H1 (cell line): ENCODE data around the gene PANK3. TPM values are rescaled to one million over a fixed set of nuclear protein-coding genes. Genes with fewer than 3 reads are reported as not detected.

Experiments used
- CTCF ChIA-PET: fragments of 300-600 bp; sonication (Branson Sonifier 250); formaldehyde crosslinking; loops from one replicate; lab custom pipeline; 2021; ENCODE audit not compliant: partially characterized antibody; lab: Charles Lee
- POLR2A ChIA-PET: fragments of 300-600 bp; sonication (Branson Sonifier 250); formaldehyde crosslinking; loops from one replicate; lab custom pipeline; 2021; ENCODE audit warnings: inconsistent platforms; ENCODE audit not compliant: partially characterized antibody; lab: Charles Lee
- DNase-seq, 2 experiments: peaks; one replicate each; pipeline versions ENCODE4 v3.0.0 to v3.0.0-alpha.2; 2010 to 2022; ENCODE audit warnings: low spot score in 2 of 2, low read depth in 1 of 2, mixed read lengths in 1 of 2
- FAIRE-seq: peaks from 2 replicates; lab custom pipeline; 2011; peaks lifted over from hg19 to GRCh38; lab: Jason Lieb, UNC
- H2AFZ ChIP-seq: 2 replicates; pipeline ENCODE4 v1.8.1; 2012; ENCODE audit warnings: low read length, inconsistent platforms
- H2AK5ac ChIP-seq: 2 replicates; pipeline ENCODE4 v1.6.1; 2013; ENCODE audit warnings: low read depth, low read length
- H2BK120ac ChIP-seq: replicated peaks from 2 replicates; pipeline ENCODE3; 2013; ENCODE audit warnings: low read depth, low read length, inconsistent platforms
- H2BK12ac ChIP-seq: 2 replicates; pipeline ENCODE4 v1.6.1; 2013; ENCODE audit warnings: low read depth, low read length
- H2BK15ac ChIP-seq: 2 replicates; pipeline ENCODE4 v1.6.1; 2013; ENCODE audit warnings: low read length
- H2BK20ac ChIP-seq: 2 replicates; pipeline ENCODE4 v1.6.1; 2013; ENCODE audit warnings: low read length
- H2BK5ac ChIP-seq: 2 replicates; pipeline ENCODE4 v1.6.1; 2013; ENCODE audit warnings: low read depth, low read length
- H3K14ac ChIP-seq: 2 replicates; pipeline ENCODE4 v1.6.1; 2013; ENCODE audit warnings: inconsistent platforms; ENCODE audit not compliant: insufficient read length
- H3K18ac ChIP-seq: 2 replicates; pipeline ENCODE4 v1.6.1; 2013; ENCODE audit warnings: low read length; ENCODE audit errors: extremely low read depth
- H3K23ac ChIP-seq: 2 replicates; pipeline ENCODE4 v1.6.1; 2013; ENCODE audit warnings: inconsistent platforms; ENCODE audit not compliant: insufficient read length
- H3K23me2 ChIP-seq: 2 replicates; pipeline ENCODE4 v1.6.1; 2013; ENCODE audit warnings: low read depth, low read length
- H3K27ac ChIP-seq: 2 replicates; pipeline ENCODE4 v1.6.1; 2011; ENCODE audit warnings: low read depth, low read length, inconsistent platforms
- H3K27me3 ChIP-seq, 4 experiments: replicated peaks in 1 of 4; 1 replicate in 1 of 4; 2 replicates in 3 of 4; pipeline versions ENCODE4 v1.6.1 to v1.8.1; 2011 to 2013; ENCODE audit warnings: low read length in 3 of 4, mild to moderate bottlenecking in 3 of 4, inconsistent platforms in 2 of 4, mixed read lengths in 2 of 4, moderate library complexity in 1 of 4; ENCODE audit not compliant: control insufficient read depth in 3 of 4, insufficient read depth in 3 of 4; ENCODE audit errors: extremely low read depth in 1 of 4
- H3K36me3 ChIP-seq, 4 experiments: 2 replicates each; pipeline versions ENCODE4 v1.6.1 to v1.8.1; 2011 to 2013; ENCODE audit warnings: mild to moderate bottlenecking in 4 of 4, low read length in 3 of 4, moderate library complexity in 2 of 4, control low read depth in 1 of 4, inconsistent platforms in 1 of 4; ENCODE audit not compliant: insufficient read depth in 4 of 4, control insufficient read depth in 2 of 4
- H3K4ac ChIP-seq: replicated peaks from 2 replicates; pipeline ENCODE3; 2013; ENCODE audit warnings: low read length, low read depth, mixed read lengths, inconsistent platforms; ENCODE audit not compliant: insufficient read length
- H3K4me1 ChIP-seq, 4 experiments: replicated peaks in 1 of 4; 1 replicate in 1 of 4; 2 replicates in 3 of 4; pipeline versions ENCODE4 v1.6.1 to v1.8.1; 2011 to 2013; ENCODE audit warnings: low read length in 3 of 4, inconsistent platforms in 2 of 4, mixed read lengths in 1 of 4; ENCODE audit not compliant: insufficient read depth in 4 of 4, control insufficient read depth in 3 of 4
- H3K4me2 ChIP-seq, 2 experiments: 2 replicates each; pipeline versions ENCODE4 v1.6.1 to v1.8.1; 2011 to 2013; ENCODE audit warnings: low read depth in 2 of 2, low read length in 2 of 2, control low read depth in 1 of 2, inconsistent platforms in 1 of 2, mild to moderate bottlenecking in 1 of 2; ENCODE audit not compliant: insufficient read depth in 1 of 2
- H3K4me3 ChIP-seq, 4 experiments: fragments of 200-600, 300-600 bp in 1 of 4; sonication (generic), shearing (Covaris generic), sonication (Bioruptor Twin) in 1 of 4; 2 replicates each; pipeline versions ENCODE4 v1.5.1 to v1.8.1; 2011 to 2016; ENCODE audit warnings: low read length in 4 of 4, low read depth in 3 of 4, control low read depth in 2 of 4, inconsistent platforms in 2 of 4, mild to moderate bottlenecking in 2 of 4, mixed read lengths in 1 of 4, moderate library complexity in 1 of 4; ENCODE audit not compliant: insufficient read depth in 2 of 4; ENCODE audit errors: extremely low read depth in 1 of 4
- H3K56ac ChIP-seq: replicated peaks from 2 replicates; pipeline ENCODE3; 2013; ENCODE audit warnings: low read depth, mild to moderate bottlenecking, mixed read lengths, low read length, inconsistent platforms; ENCODE audit not compliant: insufficient read length
- H3K79me1 ChIP-seq: 2 replicates; pipeline ENCODE4 v1.6.1; 2013; ENCODE audit warnings: low read depth, low read length, control low read depth
- H3K79me2 ChIP-seq, 2 experiments: 2 replicates each; pipeline versions ENCODE4 v1.6.1 to v1.8.1; 2012 to 2013; ENCODE audit warnings: low read length in 2 of 2, mild to moderate bottlenecking in 2 of 2, inconsistent platforms in 1 of 2; ENCODE audit not compliant: insufficient read depth in 2 of 2, control insufficient read depth in 1 of 2
- H3K9ac ChIP-seq, 4 experiments: replicated peaks in 1 of 4; 1 replicate in 1 of 4; 2 replicates in 3 of 4; pipeline versions ENCODE4 v1.6.1 to v1.8.1; 2011 to 2013; ENCODE audit warnings: low read depth in 3 of 4, low read length in 3 of 4, control low read depth in 2 of 4, mild to moderate bottlenecking in 2 of 4, moderate library complexity in 2 of 4, inconsistent platforms in 1 of 4; ENCODE audit errors: extremely low read depth in 1 of 4
- H3K9me3 ChIP-seq, 2 experiments: 2 replicates each; pipeline versions ENCODE4 v1.6.1 to v1.8.1; 2012 to 2013; ENCODE audit warnings: mild to moderate bottlenecking in 2 of 2, moderate library complexity in 2 of 2, control low read depth in 1 of 2, inconsistent platforms in 1 of 2, low read depth in 1 of 2, low read length in 1 of 2, mixed read lengths in 1 of 2; ENCODE audit not compliant: insufficient read depth in 2 of 2
- H4K20me1 ChIP-seq, 2 experiments: replicated peaks in 1 of 2; 2 replicates each; pipeline versions ENCODE3 to v1.8.1; 2011 to 2013; ENCODE audit warnings: inconsistent platforms in 2 of 2, low read length in 2 of 2, mild to moderate bottlenecking in 1 of 2; ENCODE audit not compliant: insufficient read depth in 2 of 2, control insufficient read depth in 1 of 2
- H4K5ac ChIP-seq: 2 replicates; pipeline ENCODE4 v1.6.1; 2013; ENCODE audit warnings: low read length, low read depth, mixed read lengths, inconsistent platforms; ENCODE audit not compliant: insufficient read length
- H4K8ac ChIP-seq: 2 replicates; pipeline ENCODE4 v1.8.0; 2013; ENCODE audit warnings: mild to moderate bottlenecking, moderate library complexity, low read length, inconsistent platforms; ENCODE audit not compliant: insufficient read depth; ENCODE audit errors: extremely low read depth
- H4K91ac ChIP-seq: replicated peaks from 2 replicates; pipeline ENCODE3; 2013; ENCODE audit warnings: low read length, mixed read lengths, inconsistent platforms; ENCODE audit not compliant: insufficient read length
- BRCA1 ChIP-seq: IDR thresholded peaks from 2 replicates; pipeline ENCODE4 v1.6.1; 2012; ENCODE audit warnings: low read depth, low read length, improper control_type of control experiment
- CBX5 ChIP-seq: fragments of 300-800, 300-1000 bp; sonication (generic); IDR thresholded peaks from 2 replicates; pipeline ENCODE4 v1.7.1; 2016; ENCODE audit warnings: antibody characterized with exemption, low read length, low read depth
- CBX8 ChIP-seq: fragments of 300-800, 300-1000 bp; sonication (generic); IDR thresholded peaks from 2 replicates; pipeline ENCODE4 v1.7.1; 2016; ENCODE audit warnings: low read depth, low read length, borderline replicate concordance
- E2F6 ChIP-seq: IDR thresholded peaks from 2 replicates; pipeline ENCODE4 v1.6.1; 2012; ENCODE audit warnings: inconsistent platforms
- EGR1 ChIP-seq: IDR thresholded peaks from 2 replicates; pipeline ENCODE4 v1.6.1; 2011; ENCODE audit warnings: low read depth, low read length, borderline replicate concordance
- EZH2 ChIP-seq: fragments of 200-600 bp; sonication (generic); IDR thresholded peaks from 2 replicates; pipeline ENCODE4 v1.7.1; 2012; ENCODE audit warnings: low read depth, mild to moderate bottlenecking, moderate library complexity, low read length, inconsistent platforms; ENCODE audit not compliant: severe bottlenecking
- FOSL1 ChIP-seq: IDR thresholded peaks from 2 replicates; pipeline ENCODE4 v1.6.1; 2011; ENCODE audit warnings: mild to moderate bottlenecking, low read depth, low read length, moderate library complexity; ENCODE audit not compliant: insufficient read depth
- JUND ChIP-seq: IDR thresholded peaks from 2 replicates; pipeline ENCODE4 v1.6.1; 2011; ENCODE audit warnings: mild to moderate bottlenecking, improper control_type of control experiment, low read length
- MAFK ChIP-seq: IDR thresholded peaks from 2 replicates; pipeline ENCODE4 v1.6.1; 2012; ENCODE audit warnings: low read depth, mild to moderate bottlenecking, improper control_type of control experiment, low read length
- POU5F1 ChIP-seq: IDR thresholded peaks from 2 replicates; pipeline ENCODE4 v1.6.1; 2011; ENCODE audit warnings: low read depth, mild to moderate bottlenecking, low read length, moderate library complexity
- SAP30 ChIP-seq: fragments of 300-600 bp; sonication (generic); IDR thresholded peaks from 2 replicates; pipeline ENCODE4 v1.7.1; 2012; ENCODE audit warnings: low read length, moderate library complexity, mild to moderate bottlenecking, inconsistent platforms; ENCODE audit not compliant: insufficient read depth, insufficient replicate concordance
- SP1 ChIP-seq: IDR thresholded peaks from 2 replicates; pipeline ENCODE4 v1.6.1; 2011; ENCODE audit warnings: low read depth, low read length
- TAF1 ChIP-seq: IDR thresholded peaks from 2 replicates; pipeline ENCODE4 v1.6.1; 2011; ENCODE audit warnings: mild to moderate bottlenecking, low read depth, low read length
- TBP ChIP-seq: IDR thresholded peaks from 2 replicates; pipeline ENCODE4 v1.6.1; 2011; ENCODE audit warnings: low read depth, low read length, improper control_type of control experiment
- WGBS, 2 experiments: shearing (Covaris generic) in 1 of 2; methylation state at CpG; one replicate each; pipeline versions ENCODE4 v1.1.6 to v1.1.7; 2013 to 2015; ENCODE audit warnings: low lambda C conversion rate in 2 of 2, mixed read lengths in 2 of 2, inconsistent platforms in 1 of 2, low coverage in 1 of 2, missing lambda C conversion rate in 1 of 2; ENCODE audit not compliant: insufficient replicate concordance in 2 of 2, insufficient coverage in 1 of 2, insufficient read length in 1 of 2; ENCODE audit errors: extremely low coverage in 1 of 2, missing lambda C conversion rate in 1 of 2; 5-methylcytosine and 5-hydroxymethylcytosine counted together
- polyA plus RNA-seq, 7 experiments: library from polyadenylated mRNA; depleted of rRNA in 3 of 7; stranded (reverse) in 5 of 7; unstranded in 2 of 7; fragments of >200 nt in 5 of 7; fragments of 200-250 nt in 2 of 7; gene quantifications; 1 replicate in 5 of 7; 2 replicates in 1 of 7; 4 replicates in 1 of 7; pipeline versions ENCODE4 v1.2.1 to v1.2.3, GENCODE V29; 2011 to 2013; ENCODE audit warnings: missing spikeins in 2 of 7, mixed read lengths in 2 of 7
- total RNA-seq: library from RNA; stranded (reverse); fragmentation: NEBNext Ultra II Directional; extraction: Animal tissue kit (Norgen Biotek cat#: 25700); gene quantifications from 2 replicates; pipeline ENCODE4 v1.2.1, GENCODE V29; 2021

PANK3 gene
- total and polyA plus RNA-seq, 2 of the 8 experiments (the other 6 are each of a cell fraction or from before 2014, with no cell fraction given): 8.6 to 101 TPM

- no peak overlapping the region for H3K56ac ChIP-seq
- no peak overlapping the region for H3K27ac ChIP-seq
- H3K23ac ChIP-seq: no peak overlapping the region
- ChIA-PET POLR2A (interaction anchor here (3.5 kb wide), 1 partner anchor 15 kb away, joined by 19 read pairs; no protein-coding TSS in a partner anchor), CTCF (interaction anchor here (1.4 kb wide), 1 partner anchor 261 kb away, joined by 4 read pairs; no protein-coding TSS in a partner anchor)
- H3K4me2 ChIP-seq: no peak overlapping the region
- H2BK15ac ChIP-seq: no peak overlapping the region
- no peak overlapping the region for H2BK5ac ChIP-seq
- no peak overlapping the region for H3K18ac ChIP-seq
- WGBS, 2 experiments: 72% methylated on average over 5 of the region's 5 CpGs; no CpG with 5 or more reads in 1 of the 2 experiments
- DNase-seq (no peak), FAIRE-seq (no peak)
- no peak overlapping the region for H2BK20ac ChIP-seq
- peaks cover 0 to 3% (median 0%) of the 10 kb centered on the region in 4 experiments; a peak in 1 of 8 replicates for H3K36me3 ChIP-seq
- peaks cover 0 to 3% of the 10 kb centered on the region in 2 experiments for H4K20me1 ChIP-seq
- no peak overlapping the region for H4K8ac ChIP-seq
- H3K79me1 ChIP-seq: no peaks in the 10 kb centered on the region
- H2AK5ac ChIP-seq: no peak overlapping the region
- no peak overlapping the region for H4K91ac ChIP-seq
- peaks cover 4 to 12% (median 11%) of the 10 kb centered on the region in 4 experiments for H3K27me3 ChIP-seq
- no peak overlapping the region for H4K5ac ChIP-seq
- no peak overlapping the region for H3K9ac ChIP-seq
- H3K9me3 ChIP-seq: peaks cover 0 to 5% of the 10 kb centered on the region in 2 experiments; a peak in 1 of 4 replicates
- no peak overlapping the region for H2BK120ac ChIP-seq
- no peak overlapping the region for H3K4me3 ChIP-seq
- no peak overlapping the region for H2AFZ ChIP-seq
- H3K14ac ChIP-seq: no peak overlapping the region
- no peak overlapping the region for H2BK12ac ChIP-seq
- peaks cover 7% of the 10 kb centered on the region for H3K23me2 ChIP-seq
- H3K4me1 ChIP-seq: peaks cover 0 to 11% (median 10%) of the 10 kb centered on the region in 4 experiments; a peak in 6 of 7 replicates
- no peaks in the 10 kb centered on the region for H3K79me2 ChIP-seq
- no peak overlapping the region for H3K4ac ChIP-seq
- TF ChIP-seq TBP (no peak), EZH2 (no peak), EGR1 (no peak), JUND (no peak), MAFK (no peak), TAF1 (no peak), FOSL1 (no peak), CBX8 (no peak), BRCA1 (no peak), E2F6 (no peak), CBX5 (no peak), SAP30 (no peak), SP1 (no peak), POU5F1 (no peak)
These were observed 48.0 kb downstream of the PANK3 start for GRCh38 chr5:168531191-168531590.
